ENCODE measurements around the gene LCN6. TPM values are rescaled to one million over a fixed set of nuclear protein-coding genes. Genes with fewer than 3 reads are reported as not detected.

The LCN6 gene
- total and polyA plus RNA-seq, 2 of the 13 experiments (the other 11 are each of a cell fraction or from before 2014, with no cell fraction given) = not detected

- TF ChIP-seq ZBTB39 (CRISPR knock-in tag; IDR thresholded peaks at IDR 0.05) = no peak
- no peak for TF ChIP-seq ZNF333 (CRISPR knock-in tag; IDR thresholded peaks at IDR 0.05; ENCODE audit: borderline replicate concordance)
- TF ChIP-seq GZF1 (CRISPR knock-in tag; IDR thresholded peaks at IDR 0.05) = no peak
- TF ChIP-seq RXRA (CRISPR knock-in tag; IDR thresholded peaks at IDR 0.05) = no peak
- TF ChIP-seq ZNF570 (CRISPR knock-in tag; IDR thresholded peaks at IDR 0.05; ENCODE audit: borderline replicate concordance) = no peak
- TF ChIP-seq ZBTB33 (CRISPR knock-in tag; IDR thresholded peaks at IDR 0.05) = no peak
- no peak for TF ChIP-seq JUND (CRISPR knock-in tag; IDR thresholded peaks at IDR 0.05)
- TF ChIP-seq ZSCAN5A (CRISPR knock-in tag; IDR thresholded peaks at IDR 0.05; ENCODE audit: borderline replicate concordance) = 0 out of 2 replicates have a peak, but pooled peaks have one; percentile 42
- TF ChIP-seq ZNF576 (CRISPR knock-in tag; IDR thresholded peaks at IDR 0.05) = no peak
- TF ChIP-seq ARID4A (CRISPR knock-in tag; IDR thresholded peaks at IDR 0.05; ENCODE audit: borderline replicate concordance) = peak; percentile 25; the same call in 1 of the 2 replicates
- TF ChIP-seq STAT6 (CRISPR knock-in tag; IDR thresholded peaks at IDR 0.05; ENCODE audit: borderline replicate concordance) = no peak
- TF ChIP-seq NCOA1 (CRISPR knock-in tag; IDR thresholded peaks at IDR 0.05) = no peak
- TF ChIP-seq ZNF12 (CRISPR knock-in tag; IDR thresholded peaks at IDR 0.05) = no peak; the same call in 1 of the 2 replicates
- 0 out of 2 replicates have a peak, but pooled peaks have one; percentile 13 for TF ChIP-seq THAP11 (CRISPR knock-in tag; IDR thresholded peaks at IDR 0.05)
- TF ChIP-seq PHF21A (CRISPR knock-in tag; IDR thresholded peaks at IDR 0.05) = peak; percentile 6; the same call in 1 of the 2 replicates
Measured at GRCh38 chr9:136789523-136789937, 41.2 kb upstream of the LCN6 start (continued).
